MM.1S (cell line): ENCODE data around the gene KRTAP22-1.

Experiments used
- DNase-seq: peaks from one replicate; pipeline ENCODE4 v3.0.0-alpha.2; 2015
- H2AFZ ChIP-seq: fragments of 300-600 bp; sonication (generic); 2 replicates; pipeline ENCODE4 v1.6.0; 2016; ENCODE audit warnings: antibody characterized with exemption, low read length
- H3F3A ChIP-seq: fragments of 300-600 bp; sonication (generic); 2 replicates; pipeline ENCODE4 v1.6.1; 2016; ENCODE audit warnings: mild to moderate bottlenecking, antibody characterized with exemption, low read length, moderate library complexity, mixed read lengths; ENCODE audit not compliant: insufficient read depth
- H3K27ac ChIP-seq: fragments of 300-600 bp; sonication (generic); 2 replicates; pipeline ENCODE4 v1.5.1; 2016; ENCODE audit warnings: mild to moderate bottlenecking, low read length
- H3K27me3 ChIP-seq: fragments of 300-600 bp; sonication (generic); replicated peaks from 2 replicates; pipeline ENCODE4 v1.6.0; 2016; ENCODE audit warnings: low read length; ENCODE audit not compliant: insufficient read depth
- H3K36me3 ChIP-seq: fragments of 300-600 bp; sonication (generic); replicated peaks from 2 replicates; pipeline ENCODE4 v1.6.1; 2016; ENCODE audit warnings: mild to moderate bottlenecking, low read length, mixed read lengths; ENCODE audit not compliant: insufficient read depth
- H3K4me1 ChIP-seq: fragments of 300-600 bp; sonication (generic); 2 replicates; pipeline ENCODE4 v1.6.1; 2016; ENCODE audit warnings: low read length, mixed read lengths
- H3K4me2 ChIP-seq: fragments of 300-600 bp; sonication (generic); 2 replicates; pipeline ENCODE4 v1.6.0; 2016; ENCODE audit warnings: low read depth, low read length
- H3K4me3 ChIP-seq: fragments of 300-600 bp; sonication (generic); 2 replicates; pipeline ENCODE4 v1.5.1; 2016; ENCODE audit warnings: low read length, mixed read lengths
- H3K79me2 ChIP-seq: fragments of 300-600 bp; sonication (generic); 2 replicates; pipeline ENCODE4 v1.6.1; 2016; ENCODE audit warnings: mixed run types, low read length, mixed read lengths
- H3K9ac ChIP-seq: fragments of 300-600 bp; sonication (generic); 2 replicates; pipeline ENCODE4 v1.6.1; 2016; ENCODE audit warnings: low read length, mixed read lengths
- H3K9me2 ChIP-seq: fragments of 300-600 bp; sonication (generic); replicated peaks from 2 replicates; pipeline ENCODE4 v1.6.1; 2016; ENCODE audit warnings: mild to moderate bottlenecking, low read length, mixed read lengths; ENCODE audit not compliant: insufficient read depth
- H3K9me3 ChIP-seq: fragments of 300-600 bp; sonication (generic); replicated peaks from 2 replicates; pipeline ENCODE4 v1.6.1; 2016; ENCODE audit warnings: mild to moderate bottlenecking, low read length, mixed read lengths; ENCODE audit not compliant: insufficient read depth
- H4K20me1 ChIP-seq: fragments of 300-600 bp; sonication (generic); 2 replicates; pipeline ENCODE4 v1.6.1; 2016; ENCODE audit warnings: mild to moderate bottlenecking, low read length, moderate library complexity, mixed read lengths; ENCODE audit not compliant: insufficient read depth
- EZH2 ChIP-seq: fragments of 300-600 bp; sonication (generic); optimal IDR thresholded peaks from 2 replicates; pipeline ENCODE3; 2017; ENCODE audit warnings: low read depth, mild to moderate bottlenecking, antibody characterized with exemption, low read length, mixed read lengths
- EZH2phosphoT487 ChIP-seq: fragments of 300-600 bp; sonication (generic); IDR thresholded peaks from 2 replicates; pipeline ENCODE4 v1.6.1; 2018; ENCODE audit warnings: antibody characterized with exemption, low read length
- TF ChIP-seq, protein P1 (sequence below): fragments of 300-600 bp; sonication (generic); IDR thresholded peaks from 2 replicates; pipeline ENCODE4 v1.5.1; 2016; ENCODE audit warnings: antibody characterized with exemption, low read length, mixed read lengths

The KRTAP22-1 gene

DNA sequence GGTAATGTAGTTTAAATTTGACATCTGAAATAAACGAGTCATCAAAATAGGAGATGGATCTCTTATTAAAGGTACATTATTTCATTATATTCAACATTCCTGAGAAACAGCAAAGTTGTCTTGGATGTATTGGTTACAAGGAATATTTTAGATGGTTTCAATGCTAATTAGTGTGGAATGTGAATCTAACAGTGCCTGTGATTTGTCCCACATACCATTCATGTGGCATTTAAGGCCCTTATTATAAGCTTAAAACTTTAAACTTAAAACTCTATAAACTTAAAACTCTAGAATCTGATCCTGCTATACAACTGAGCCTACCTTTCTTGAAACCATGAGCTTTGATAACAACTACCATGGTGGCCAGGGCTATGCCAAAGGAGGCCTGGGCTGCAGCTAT lies at the start of gene KRTAP22-1:
Gene KRTAP22-1 (plus strand): TSS at position 301 of the 400 bp plus-strand sequence.
- H3K36me3 ChIP-seq: no peaks in the 10 kb centered on the region
- H2AFZ ChIP-seq: no peak within 1 kb of the TSS
- no peak within 1 kb of the TSS for H3K4me3 ChIP-seq
- DNase-seq: no peak
- H3F3A ChIP-seq: no peaks in the 10 kb centered on the region
- TF ChIP-seq EZH2: no peak
- TF ChIP-seq, protein P1, sequence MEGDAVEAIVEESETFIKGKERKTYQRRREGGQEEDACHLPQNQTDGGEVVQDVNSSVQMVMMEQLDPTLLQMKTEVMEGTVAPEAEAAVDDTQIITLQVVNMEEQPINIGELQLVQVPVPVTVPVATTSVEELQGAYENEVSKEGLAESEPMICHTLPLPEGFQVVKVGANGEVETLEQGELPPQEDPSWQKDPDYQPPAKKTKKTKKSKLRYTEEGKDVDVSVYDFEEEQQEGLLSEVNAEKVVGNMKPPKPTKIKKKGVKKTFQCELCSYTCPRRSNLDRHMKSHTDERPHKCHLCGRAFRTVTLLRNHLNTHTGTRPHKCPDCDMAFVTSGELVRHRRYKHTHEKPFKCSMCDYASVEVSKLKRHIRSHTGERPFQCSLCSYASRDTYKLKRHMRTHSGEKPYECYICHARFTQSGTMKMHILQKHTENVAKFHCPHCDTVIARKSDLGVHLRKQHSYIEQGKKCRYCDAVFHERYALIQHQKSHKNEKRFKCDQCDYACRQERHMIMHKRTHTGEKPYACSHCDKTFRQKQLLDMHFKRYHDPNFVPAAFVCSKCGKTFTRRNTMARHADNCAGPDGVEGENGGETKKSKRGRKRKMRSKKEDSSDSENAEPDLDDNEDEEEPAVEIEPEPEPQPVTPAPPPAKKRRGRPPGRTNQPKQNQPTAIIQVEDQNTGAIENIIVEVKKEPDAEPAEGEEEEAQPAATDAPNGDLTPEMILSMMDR: no peak
- no peak for TF ChIP-seq EZH2phosphoT487
- no peaks in the 10 kb centered on the region for H4K20me1 ChIP-seq
- H3K4me1 ChIP-seq: peaks cover 5% of the 10 kb centered on the region; the same call in 1 of the 2 replicates
- H3K27me3 ChIP-seq: no peaks in the 10 kb centered on the region
- H3K27ac ChIP-seq: no peak within 1 kb of the TSS
- no peaks in the 10 kb centered on the region for H3K79me2 ChIP-seq
- no peak within 1 kb of the TSS for H3K9ac ChIP-seq
- no peaks in the 10 kb centered on the region for H3K9me3 ChIP-seq
- no peak within 1 kb of the TSS for H3K4me2 ChIP-seq
- no peaks in the 10 kb centered on the region for H3K9me2 ChIP-seq

- no peaks in the 10 kb centered on the region for H3K4me1 ChIP-seq
- no peaks in the 10 kb centered on the region for H3K9me2 ChIP-seq
- H3K9me3 ChIP-seq: no peaks in the 10 kb centered on the region
- H3F3A ChIP-seq: no peaks in the 10 kb centered on the region
- TF ChIP-seq EZH2phosphoT487: no peak
- TF ChIP-seq, protein P1: no peak
- H3K79me2 ChIP-seq: no peaks in the 10 kb centered on the region
- no peaks in the 10 kb centered on the region for H4K20me1 ChIP-seq
- H3K27ac ChIP-seq: no peak overlapping the region
- H3K4me3 ChIP-seq: no peak overlapping the region
- no peak overlapping the region for H3K9ac ChIP-seq
- H3K36me3 ChIP-seq: no peaks in the 10 kb centered on the region
- no peaks in the 10 kb centered on the region for H3K27me3 ChIP-seq
- H3K4me2 ChIP-seq: no peak overlapping the region
- no peak overlapping the region for H2AFZ ChIP-seq
- DNase-seq: no peak
Measured at GRCh38 chr21:30552782-30553181, 48.1 kb upstream of the KRTAP22-1 start.

DNA sequence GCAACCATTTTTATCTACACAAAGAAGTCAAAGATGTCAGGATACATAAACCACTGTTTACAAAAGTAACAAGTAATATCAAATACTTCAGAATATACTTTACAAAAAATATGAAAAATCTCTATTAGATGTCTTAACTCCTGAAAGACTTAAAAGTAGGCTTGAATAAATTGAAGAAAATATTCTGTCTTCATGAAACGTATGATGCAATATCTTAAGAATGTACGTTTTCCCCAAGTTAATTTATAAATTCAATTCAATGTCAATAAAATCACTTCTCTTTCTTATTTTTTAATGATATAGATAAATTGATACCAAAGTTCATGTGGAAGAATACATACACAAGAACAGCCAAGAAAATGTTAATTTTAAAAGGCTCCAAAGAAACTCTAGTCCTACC lies 45.8 kb upstream of the KRTAP22-1 start:
- TF ChIP-seq, protein P1: no peak
- TF ChIP-seq EZH2phosphoT487 (no peak), EZH2 (no peak)
- no peak overlapping the region for H2AFZ ChIP-seq
- no peaks in the 10 kb centered on the region for H3K9me2 ChIP-seq
- no peaks in the 10 kb centered on the region for H3K27me3 ChIP-seq
- H3K9me3 ChIP-seq: no peaks in the 10 kb centered on the region
- H3K36me3 ChIP-seq: no peaks in the 10 kb centered on the region
- H4K20me1 ChIP-seq: no peaks in the 10 kb centered on the region
- H3F3A ChIP-seq: no peaks in the 10 kb centered on the region
- no peak overlapping the region for H3K4me3 ChIP-seq
- no peak overlapping the region for H3K27ac ChIP-seq
- no peak for DNase-seq
- no peaks in the 10 kb centered on the region for H3K4me1 ChIP-seq
- H3K79me2 ChIP-seq: no peaks in the 10 kb centered on the region
- no peak overlapping the region for H3K9ac ChIP-seq
- H3K4me2 ChIP-seq: no peak overlapping the region
